ENCODE data around the gene FSD1.
"Not testable (repeated sequence)": the region's sequence is repeated elsewhere in the genome, so short reads cannot be mapped to it uniquely, and the experiment has no call there.

The FSD1 gene

GRCh38 chr19:4328243-4328990 lies 24.0 kb downstream of the FSD1 start:
- no peaks in the 10 kb centered on the region for H3K36me3 ChIP-seq (ENCODE audit: control insufficient read depth, insufficient read depth, low read length)
- H3K27me3 ChIP-seq (replicated peaks; ENCODE audit: control insufficient read depth, insufficient read depth, low read length), result no peaks in the 10 kb centered on the region
- TF ChIP-seq CTCF (IDR thresholded peaks at IDR 0.05; ENCODE audit: insufficient read depth, low read length, poor library complexity, severe bottlenecking), result no peak
- DNase-seq (ENCODE audit: extremely low read depth, insufficient read length), result peak; percentile 96
- H3K4me3 ChIP-seq (replicated peaks; ENCODE audit: low read depth, low read length), result peak overlapping the region; percentile 55

GRCh38 chr19:4328991-4329681 lies 24.7 kb downstream of the FSD1 start:
- DNase-seq (ENCODE audit: extremely low read depth, insufficient read length), result peak; percentile 65
- H3K36me3 ChIP-seq (ENCODE audit: control insufficient read depth, insufficient read depth, low read length); H3K27me3 ChIP-seq (replicated peaks; ENCODE audit: control insufficient read depth, insufficient read depth, low read length): not testable (repeated sequence)
- peak overlapping the region; percentile 55 for H3K4me3 ChIP-seq (replicated peaks; ENCODE audit: low read depth, low read length)

GRCh38 chr19:4329858-4330257 lies 25.5 kb downstream of the FSD1 start:
- no peak for TF ChIP-seq CTCF (IDR thresholded peaks at IDR 0.05; ENCODE audit: insufficient read depth, low read length, poor library complexity, severe bottlenecking)
- DNase-seq (ENCODE audit: extremely low read depth, insufficient read length), result no peak
- Histone ChIP-seq H3K4me3 (replicated peaks; ENCODE audit: low read depth, low read length) (no peak overlapping the region), H3K27me3 (replicated peaks; ENCODE audit: control insufficient read depth, insufficient read depth, low read length) (no peaks in the 10 kb centered on the region), H3K36me3 (ENCODE audit: control insufficient read depth, insufficient read depth, low read length) (no peaks in the 10 kb centered on the region)

GRCh38 chr19:4334929-4335570 lies 30.7 kb downstream of the FSD1 start:
- DNase-seq (ENCODE audit: extremely low read depth, insufficient read length), result no peak
- H3K36me3 ChIP-seq (ENCODE audit: control insufficient read depth, insufficient read depth, low read length), result no peaks in the 10 kb centered on the region
- H3K4me3 ChIP-seq (replicated peaks; ENCODE audit: low read depth, low read length), result no peak overlapping the region
- no peak for TF ChIP-seq CTCF (IDR thresholded peaks at IDR 0.05; ENCODE audit: insufficient read depth, low read length, poor library complexity, severe bottlenecking)
- H3K27me3 ChIP-seq (replicated peaks; ENCODE audit: control insufficient read depth, insufficient read depth, low read length), result no peaks in the 10 kb centered on the region

GRCh38 chr19:4337906-4338440 lies 33.6 kb downstream of the FSD1 start:
- no peaks in the 10 kb centered on the region for H3K27me3 ChIP-seq (replicated peaks; ENCODE audit: control insufficient read depth, insufficient read depth, low read length)

More at GRCh38 chr19:4337906-4338440, 33.6 kb downstream of the FSD1 start:
- TF ChIP-seq CTCF (IDR thresholded peaks at IDR 0.05; ENCODE audit: insufficient read depth, low read length, poor library complexity, severe bottlenecking), result no peak
- no peak for DNase-seq (ENCODE audit: extremely low read depth, insufficient read length)
- Histone ChIP-seq H3K36me3 (ENCODE audit: control insufficient read depth, insufficient read depth, low read length) (no peaks in the 10 kb centered on the region), H3K4me3 (replicated peaks; ENCODE audit: low read depth, low read length) (peak overlapping the region; percentile 61)
